ENCODE data around the gene LAMA2. TPM values are rescaled to one million over a fixed set of nuclear protein-coding genes. Genes with fewer than 3 reads are reported as not detected.

The LAMA2 gene
- total RNA-seq, 1 donor from 2014 or later = 88.8 TPM

GRCh38 chr6:129217701-129218100 is 334.8 kb downstream of the LAMA2 start:
- intact Hi-C loops (cut with DNase I) = no loop called here
- DNase-seq (ENCODE audit: low spot score) (no peak), ATAC-seq (no peak)

- intact Hi-C loops (cut with DNase I) = no loop called here
- ATAC-seq (no peak), DNase-seq (ENCODE audit: low spot score) (no peak)
These were observed 350.7 kb downstream of the LAMA2 start for GRCh38 chr6:129233458-129234134.

GRCh38 chr6:129235167-129236000 is 352.4 kb downstream of the LAMA2 start:
- intact Hi-C loops (cut with DNase I) = no loop called here
- DNase-seq (ENCODE audit: low spot score) = no peak
- peak; percentile 16 for ATAC-seq

- intact Hi-C loops (cut with DNase I) = no loop called here
- DNase-seq (ENCODE audit: low spot score) (no peak), ATAC-seq (no peak)
These were observed 353.1 kb downstream of the LAMA2 start for GRCh38 chr6:129236001-129236517.

- no peak for ATAC-seq
- DNase-seq (ENCODE audit: low spot score) = no peak
- intact Hi-C loops (cut with DNase I) = no loop called here
These were observed 356.1 kb downstream of the LAMA2 start for GRCh38 chr6:129238991-129239390.

- DNase-seq (ENCODE audit: low spot score) (no peak), ATAC-seq (no peak)
- intact Hi-C loops (cut with DNase I) = no loop called here
These were observed 357.0 kb downstream of the LAMA2 start for GRCh38 chr6:129239825-129240491.

GRCh38 chr6:129240492-129240853 is 357.5 kb downstream of the LAMA2 start:
- DNase-seq (ENCODE audit: low spot score) = no peak
- no peak for ATAC-seq
- intact Hi-C loops (cut with DNase I) = no loop called here

- ATAC-seq (no peak), DNase-seq (ENCODE audit: low spot score) (no peak)
- intact Hi-C loops (cut with DNase I) = no loop called here
These were observed 359.6 kb downstream of the LAMA2 start for GRCh38 chr6:129242546-129242945.

GRCh38 chr6:129243377-129243776 is 360.4 kb downstream of the LAMA2 start:
- DNase-seq (ENCODE audit: low spot score) (no peak), ATAC-seq (no peak)
- intact Hi-C loops (cut with DNase I) = no loop called here

GRCh38 chr6:129248946-129249345 is 366.0 kb downstream of the LAMA2 start:
- intact Hi-C loops (cut with DNase I) = no loop called here
- peak; percentile 39 for ATAC-seq

GRCh38 chr6:129251669-129252376 is 368.9 kb downstream of the LAMA2 start:
- peak; percentile 58 for ATAC-seq
- intact Hi-C loops (cut with DNase I) = no loop called here
- DNase-seq (ENCODE audit: low spot score) = no peak

More at GRCh38 chr6:129248946-129249345, 366.0 kb downstream of the LAMA2 start:
- no peak for DNase-seq (ENCODE audit: low spot score)

GRCh38 chr6:129252377-129253071 is 369.6 kb downstream of the LAMA2 start:
- ATAC-seq (no peak), DNase-seq (ENCODE audit: low spot score) (no peak)
- intact Hi-C loops (cut with DNase I) = no loop called here

GRCh38 chr6:129253242-129253641 is 370.3 kb downstream of the LAMA2 start:
- no peak for DNase-seq (ENCODE audit: low spot score)
- intact Hi-C loops (cut with DNase I) = no loop called here
- no peak for ATAC-seq

- intact Hi-C loops (cut with DNase I) = no loop called here
These were observed 370.8 kb downstream of the LAMA2 start for GRCh38 chr6:129253727-129254126.

GRCh38 chr6:129257196-129257595 is 374.3 kb downstream of the LAMA2 start:
- intact Hi-C loops (cut with DNase I) = no loop called here
- no peak for ATAC-seq

More at GRCh38 chr6:129253727-129254126, 370.8 kb downstream of the LAMA2 start:
- ATAC-seq (no peak), DNase-seq (ENCODE audit: low spot score) (no peak)

GRCh38 chr6:129262661-129263060 is 379.7 kb downstream of the LAMA2 start:
- DNase-seq (ENCODE audit: low spot score) = no peak
- intact Hi-C loops (cut with DNase I) = no loop called here
- no peak for ATAC-seq

More at GRCh38 chr6:129257196-129257595, 374.3 kb downstream of the LAMA2 start:
- DNase-seq (ENCODE audit: low spot score) = no peak

GRCh38 chr6:129263176-129263575 is 380.2 kb downstream of the LAMA2 start:
- intact Hi-C loops (cut with DNase I) = no loop called here
- ATAC-seq (no peak), DNase-seq (ENCODE audit: low spot score) (no peak)

- intact Hi-C loops (cut with DNase I) = no loop called here
- DNase-seq (ENCODE audit: low spot score) (no peak), ATAC-seq (no peak)
These were observed 381.6 kb downstream of the LAMA2 start for GRCh38 chr6:129264480-129265045.
